ENCODE results near the gene LMOD3.

GRCh38 chr3:69126999-69127398, 4.6 kb upstream of the LMOD3 start:
- TF ChIP-seq POLR2A (IDR thresholded peaks at IDR 0.05; ENCODE audit: low read depth, low read length) (no peak), SMC3 (IDR thresholded peaks at IDR 0.05; ENCODE audit: low read depth, low read length) (no peak), CTCF (conservative IDR thresholded peaks at IDR 0.05; ENCODE audit: low read depth, low read length) (no peak), RFX5 (IDR thresholded peaks at IDR 0.05; ENCODE audit: low read depth, low read length) (no peak), BHLHE40 (IDR thresholded peaks at IDR 0.05; ENCODE audit: low read depth, low read length) (no peak)
